ACC112 (cell line): ENCODE data around the gene HOXA2.

Experiments
- H2AFZ ChIP-seq: fragments of 200-600 bp; sonication (generic); one replicate; pipeline ENCODE4 v1.6.0; 2017; ENCODE audit warnings: antibody characterized with exemption, low read length; ENCODE audit not compliant: unreplicated experiment
- H3K27ac ChIP-seq: fragments of 200-600 bp; sonication (generic); 2 replicates; pipeline ENCODE4 v1.5.1; 2014; ENCODE audit warnings: low read depth, mild to moderate bottlenecking, antibody characterized with exemption, low read length, moderate library complexity
- H3K27me3 ChIP-seq: fragments of 200-600 bp; sonication (generic); 2 replicates; pipeline ENCODE4 v1.6.1; 2014; ENCODE audit warnings: mild to moderate bottlenecking, antibody characterized with exemption, low read length, moderate library complexity, mixed read lengths; ENCODE audit not compliant: insufficient read depth
- H3K36me3 ChIP-seq: fragments of 200-600 bp; sonication (generic); 2 replicates; pipeline ENCODE4 v1.6.1; 2016; ENCODE audit warnings: mild to moderate bottlenecking, antibody characterized with exemption, low read length, moderate library complexity, mixed read lengths; ENCODE audit not compliant: insufficient read depth
- H3K4me1 ChIP-seq: fragments of 200-600 bp; sonication (generic); one replicate; pipeline ENCODE4 v1.6.1; 2016; ENCODE audit warnings: low read length, mixed read lengths; ENCODE audit not compliant: insufficient read depth, unreplicated experiment, control insufficient read depth
- H3K4me3 ChIP-seq: fragments of 200-600 bp; sonication (generic); 2 replicates; pipeline ENCODE4 v1.5.1; 2014; ENCODE audit warnings: mild to moderate bottlenecking, low read depth, low read length
- H3K79me2 ChIP-seq: fragments of 200-600 bp; sonication (generic); one replicate; pipeline ENCODE4 v1.6.0; 2016; ENCODE audit warnings: low read length; ENCODE audit not compliant: control insufficient read depth, unreplicated experiment, insufficient read depth

The HOXA2 gene

GRCh38 chr7:27139334-27140125, 37.0 kb upstream of the HOXA2 start:
- Histone ChIP-seq H3K27me3 (peaks cover 99% of the 10 kb centered on the region), H3K27ac (no peak overlapping the region), H3K4me1 (peaks cover 8% of the 10 kb centered on the region), H3K4me3 (no peak overlapping the region), H3K79me2 (no peaks in the 10 kb centered on the region), H3K36me3 (no peaks in the 10 kb centered on the region), H2AFZ (no peak overlapping the region)

- no peaks in the 10 kb centered on the region for H3K36me3 ChIP-seq
- peaks cover 8% of the 10 kb centered on the region for H3K4me1 ChIP-seq
- no peak overlapping the region for H2AFZ ChIP-seq
- H3K27me3 ChIP-seq: peaks cover 99% of the 10 kb centered on the region
- no peak overlapping the region for H3K27ac ChIP-seq
- no peak overlapping the region for H3K4me3 ChIP-seq
- H3K79me2 ChIP-seq: no peaks in the 10 kb centered on the region
Observed at GRCh38 chr7:27138985-27139333, 36.5 kb upstream of the HOXA2 start.

- H2AFZ ChIP-seq: no peak overlapping the region
- no peaks in the 10 kb centered on the region for H3K36me3 ChIP-seq
- peaks cover 99% of the 10 kb centered on the region for H3K27me3 ChIP-seq
- no peaks in the 10 kb centered on the region for H3K79me2 ChIP-seq
- peaks cover 8% of the 10 kb centered on the region for H3K4me1 ChIP-seq
- no peak overlapping the region for H3K27ac ChIP-seq
- no peak overlapping the region for H3K4me3 ChIP-seq
Observed at GRCh38 chr7:27138472-27138871, 36.0 kb upstream of the HOXA2 start.

- no peaks in the 10 kb centered on the region for H3K79me2 ChIP-seq
Observed at GRCh38 chr7:27137640-27138315, 35.3 kb upstream of the HOXA2 start.

GRCh38 chr7:27134392-27134791, 31.9 kb upstream of the HOXA2 start:
- Histone ChIP-seq H3K27ac (no peak overlapping the region), H3K4me1 (peaks cover 8% of the 10 kb centered on the region), H3K36me3 (no peaks in the 10 kb centered on the region), H3K27me3 (peaks cover 98% of the 10 kb centered on the region), H2AFZ (no peak overlapping the region), H3K4me3 (no peak overlapping the region), H3K79me2 (no peaks in the 10 kb centered on the region)

More at GRCh38 chr7:27137640-27138315, 35.3 kb upstream of the HOXA2 start:
- H3K36me3 ChIP-seq: no peaks in the 10 kb centered on the region
- H3K4me1 ChIP-seq: peaks cover 8% of the 10 kb centered on the region
- no peak overlapping the region for H3K27ac ChIP-seq
- no peak overlapping the region for H3K4me3 ChIP-seq
- H3K27me3 ChIP-seq: peaks cover 99% of the 10 kb centered on the region
- H2AFZ ChIP-seq: no peak overlapping the region

GRCh38 chr7:27133409-27134231, 31.1 kb upstream of the HOXA2 start:
- H3K4me3 ChIP-seq: no peak overlapping the region
- H3K36me3 ChIP-seq: no peaks in the 10 kb centered on the region
- H3K27ac ChIP-seq: no peak overlapping the region
- peaks cover 98% of the 10 kb centered on the region for H3K27me3 ChIP-seq
- H3K4me1 ChIP-seq: peaks cover 8% of the 10 kb centered on the region
- H2AFZ ChIP-seq: no peak overlapping the region
- no peaks in the 10 kb centered on the region for H3K79me2 ChIP-seq

- H3K4me3 ChIP-seq: no peak overlapping the region
- H3K79me2 ChIP-seq: no peaks in the 10 kb centered on the region
- no peaks in the 10 kb centered on the region for H3K36me3 ChIP-seq
- H3K27me3 ChIP-seq: peaks cover 98% of the 10 kb centered on the region
- H3K27ac ChIP-seq: no peak overlapping the region
- H3K4me1 ChIP-seq: peaks cover 8% of the 10 kb centered on the region
- H2AFZ ChIP-seq: no peak overlapping the region
Observed at GRCh38 chr7:27132978-27133377, 30.5 kb upstream of the HOXA2 start.

- peaks cover 98% of the 10 kb centered on the region for H3K27me3 ChIP-seq
Observed at GRCh38 chr7:27132214-27132613, 29.7 kb upstream of the HOXA2 start.

GRCh38 chr7:27131390-27131819, 28.9 kb upstream of the HOXA2 start:
- Histone ChIP-seq H3K27ac (no peak overlapping the region), H3K4me1 (peaks cover 8% of the 10 kb centered on the region), H3K4me3 (peak overlapping the region; percentile 68), H3K79me2 (no peaks in the 10 kb centered on the region), H2AFZ (no peak overlapping the region), H3K36me3 (no peaks in the 10 kb centered on the region), H3K27me3 (peaks cover 98% of the 10 kb centered on the region)

More at GRCh38 chr7:27132214-27132613, 29.7 kb upstream of the HOXA2 start:
- H3K4me1 ChIP-seq: peaks cover 8% of the 10 kb centered on the region
- H3K36me3 ChIP-seq: no peaks in the 10 kb centered on the region
- H2AFZ ChIP-seq: no peak overlapping the region
- no peak overlapping the region for H3K4me3 ChIP-seq
- H3K27ac ChIP-seq: no peak overlapping the region
- no peaks in the 10 kb centered on the region for H3K79me2 ChIP-seq

GRCh38 chr7:27130540-27131389, 28.3 kb upstream of the HOXA2 start, which contains the start of gene HOXA4:
Gene HOXA4 (minus strand): TSS chr7:27130757. CDS start chr7:27130733, 24 bp downstream.
- no peak within 1 kb of the TSS for H3K27ac ChIP-seq
- no peaks in the 10 kb centered on the region for H3K36me3 ChIP-seq
- H3K79me2 ChIP-seq: no peaks in the 10 kb centered on the region
- H3K4me3 ChIP-seq: peak within 1 kb of the TSS; percentile 68
- H3K4me1 ChIP-seq: peaks cover 2% of the 10 kb centered on the region
- no peak within 1 kb of the TSS for H2AFZ ChIP-seq
- H3K27me3 ChIP-seq: peaks cover 98% of the 10 kb centered on the region
